Subcutaneous abdominal adipose tissue (tissue), 5 donors: Measurements from ENCODE around the gene ASPN.

ENCODE experiments used
- H3K27ac ChIP-seq: one replicate; pipeline ENCODE4 v1.7.0; 2013; ENCODE audit warnings: low read depth, mild to moderate bottlenecking, inconsistent platforms, low read length, moderate library complexity
- H3K27me3 ChIP-seq, 5 donors: one replicate each; pipeline ENCODE4 v1.7.0; 2013; ENCODE audit warnings: low read length in 5 of 5, inconsistent platforms in 1 of 5; ENCODE audit not compliant: control insufficient read depth in 5 of 5, insufficient read depth in 4 of 5
- H3K36me3 ChIP-seq, 5 donors: one replicate each; pipeline ENCODE4 v1.7.0; 2013; ENCODE audit warnings: low read length in 5 of 5; ENCODE audit not compliant: control insufficient read depth in 5 of 5, insufficient read depth in 5 of 5
- H3K4me1 ChIP-seq, 5 donors: one replicate each; pipeline ENCODE4 v1.7.0; 2013; ENCODE audit warnings: low read length in 5 of 5, mild to moderate bottlenecking in 3 of 5, moderate library complexity in 1 of 5; ENCODE audit not compliant: control insufficient read depth in 5 of 5, insufficient read depth in 5 of 5
- H3K4me3 ChIP-seq, 5 donors: one replicate each; pipeline ENCODE4 v1.7.0; 2013; ENCODE audit warnings: low read length in 5 of 5, low read depth in 1 of 5
- H3K9ac ChIP-seq, 5 donors: one replicate each; pipeline ENCODE4 v1.7.0; 2013; ENCODE audit warnings: low read length in 5 of 5, mild to moderate bottlenecking in 4 of 5, moderate library complexity in 3 of 5
- H3K9me3 ChIP-seq, 5 donors: one replicate each; pipeline ENCODE4 v1.7.0; 2013; ENCODE audit warnings: low read length in 5 of 5; ENCODE audit not compliant: control insufficient read depth in 5 of 5
- donor health status: healthy.
- donor health status: healthy.
- donor health status: healthy.
- donor health status: healthy.
- donor health status: healthy.

ASPN gene

GRCh38 chr9:92480291-92480771 is 2.0 kb downstream of the ASPN start:
- H3K4me3 ChIP-seq = peak overlapping the region in 4 of 5 donors; percentile 25 to 55 (median 35)
- H3K9ac ChIP-seq = peak overlapping the region in 1 of 5 donors; percentile 35
- peak overlapping the region; percentile 43 for H3K27ac ChIP-seq
- H3K27me3 ChIP-seq = no peaks in the 10 kb centered on the region
- peaks cover 0 to 16% (median 9%) of the 10 kb centered on the region in 5 donors for H3K4me1 ChIP-seq
- H3K9me3 ChIP-seq = no peaks in the 10 kb centered on the region
- no peaks in the 10 kb centered on the region for H3K36me3 ChIP-seq

GRCh38 chr9:92479346-92479745 is 3.0 kb downstream of the ASPN start:
- H3K9ac ChIP-seq = no peak overlapping the region
- H3K27ac ChIP-seq = no peak overlapping the region
- H3K4me3 ChIP-seq = no peak overlapping the region
- H3K9me3 ChIP-seq = no peaks in the 10 kb centered on the region
- peaks cover 0 to 16% (median 9%) of the 10 kb centered on the region in 5 donors for H3K4me1 ChIP-seq
- H3K36me3 ChIP-seq = no peaks in the 10 kb centered on the region
- no peaks in the 10 kb centered on the region for H3K27me3 ChIP-seq

- Histone ChIP-seq H3K27ac (no peak overlapping the region), H3K36me3 (no peaks in the 10 kb centered on the region), H3K9ac (no peak overlapping the region), H3K4me3 (no peak overlapping the region), H3K9me3 (no peaks in the 10 kb centered on the region), H3K27me3 (no peaks in the 10 kb centered on the region), H3K4me1 (peaks cover 0 to 16% (median 9%) of the 10 kb centered on the region in 5 donors)
These were observed 3.5 kb downstream of the ASPN start for GRCh38 chr9:92478783-92479182.

- Histone ChIP-seq H3K27me3 (no peaks in the 10 kb centered on the region), H3K9ac (no peak overlapping the region), H3K9me3 (no peaks in the 10 kb centered on the region), H3K4me3 (no peak overlapping the region), H3K4me1 (peaks cover 0 to 10% (median 6%) of the 10 kb centered on the region in 5 donors), H3K36me3 (peaks cover 0 to 5% (median 0%) of the 10 kb centered on the region in 5 donors), H3K27ac (no peak overlapping the region)
These were observed 5.3 kb downstream of the ASPN start for GRCh38 chr9:92476962-92477361.

GRCh38 chr9:92474587-92474986 is 7.7 kb downstream of the ASPN start:
- H3K4me1 ChIP-seq = no peaks in the 10 kb centered on the region
- H3K9ac ChIP-seq = no peak overlapping the region
- H3K36me3 ChIP-seq = peaks cover 0 to 5% (median 0%) of the 10 kb centered on the region in 5 donors
- no peaks in the 10 kb centered on the region for H3K27me3 ChIP-seq
- H3K27ac ChIP-seq = no peak overlapping the region
- H3K9me3 ChIP-seq = no peaks in the 10 kb centered on the region
- no peak overlapping the region for H3K4me3 ChIP-seq

GRCh38 chr9:92468206-92468605 is 14.1 kb downstream of the ASPN start:
- no peak overlapping the region for H3K4me3 ChIP-seq
- H3K36me3 ChIP-seq = peaks cover 0 to 5% (median 0%) of the 10 kb centered on the region in 5 donors
- no peaks in the 10 kb centered on the region for H3K27me3 ChIP-seq
- H3K9ac ChIP-seq = no peak overlapping the region
- H3K4me1 ChIP-seq = peaks cover 0 to 2% (median 0%) of the 10 kb centered on the region in 5 donors
- H3K9me3 ChIP-seq = no peaks in the 10 kb centered on the region
- no peak overlapping the region for H3K27ac ChIP-seq

GRCh38 chr9:92467511-92467910 is 14.8 kb downstream of the ASPN start:
- no peak overlapping the region for H3K27ac ChIP-seq
- H3K36me3 ChIP-seq = peaks cover 0 to 3% (median 0%) of the 10 kb centered on the region in 5 donors
- no peak overlapping the region for H3K4me3 ChIP-seq
- H3K27me3 ChIP-seq = no peaks in the 10 kb centered on the region
- H3K9me3 ChIP-seq = no peaks in the 10 kb centered on the region
- H3K9ac ChIP-seq = no peak overlapping the region
- H3K4me1 ChIP-seq = peaks cover 0 to 2% (median 0%) of the 10 kb centered on the region in 5 donors

GRCh38 chr9:92467041-92467440 is 15.3 kb downstream of the ASPN start:
- no peaks in the 10 kb centered on the region for H3K27me3 ChIP-seq
- peaks cover 0 to 2% (median 0%) of the 10 kb centered on the region in 5 donors for H3K4me1 ChIP-seq
- no peaks in the 10 kb centered on the region for H3K9me3 ChIP-seq
- peaks cover 0 to 3% (median 0%) of the 10 kb centered on the region in 5 donors for H3K36me3 ChIP-seq
- no peak overlapping the region for H3K9ac ChIP-seq
- no peak overlapping the region for H3K4me3 ChIP-seq
- H3K27ac ChIP-seq = no peak overlapping the region

GRCh38 chr9:92463984-92464383 is 18.3 kb downstream of the ASPN start:
- no peak overlapping the region for H3K27ac ChIP-seq
- no peaks in the 10 kb centered on the region for H3K36me3 ChIP-seq
- H3K4me1 ChIP-seq = peaks cover 0 to 2% (median 0%) of the 10 kb centered on the region in 5 donors
- no peak overlapping the region for H3K9ac ChIP-seq
- no peaks in the 10 kb centered on the region for H3K9me3 ChIP-seq
- no peaks in the 10 kb centered on the region for H3K27me3 ChIP-seq
- H3K4me3 ChIP-seq = no peak overlapping the region

- Histone ChIP-seq H3K9me3 (no peaks in the 10 kb centered on the region), H3K4me1 (peaks cover 0 to 2% (median 0%) of the 10 kb centered on the region in 5 donors), H3K4me3 (no peak overlapping the region), H3K27me3 (no peaks in the 10 kb centered on the region), H3K27ac (no peak overlapping the region), H3K36me3 (no peaks in the 10 kb centered on the region), H3K9ac (no peak overlapping the region)
These were observed 18.9 kb downstream of the ASPN start for GRCh38 chr9:92463387-92463786.
